HG03045 (cell line): ENCODE results near the gene EIF5A.

Experiments used
- ATAC-seq: cut with Tn5 transposase; IDR thresholded peaks from one replicate; pipeline ENCODE4 v1.9.1; 2021; ENCODE audit warnings: mild to moderate bottlenecking, moderate library complexity; ENCODE audit not compliant: unreplicated experiment

EIF5A gene

DNA sequence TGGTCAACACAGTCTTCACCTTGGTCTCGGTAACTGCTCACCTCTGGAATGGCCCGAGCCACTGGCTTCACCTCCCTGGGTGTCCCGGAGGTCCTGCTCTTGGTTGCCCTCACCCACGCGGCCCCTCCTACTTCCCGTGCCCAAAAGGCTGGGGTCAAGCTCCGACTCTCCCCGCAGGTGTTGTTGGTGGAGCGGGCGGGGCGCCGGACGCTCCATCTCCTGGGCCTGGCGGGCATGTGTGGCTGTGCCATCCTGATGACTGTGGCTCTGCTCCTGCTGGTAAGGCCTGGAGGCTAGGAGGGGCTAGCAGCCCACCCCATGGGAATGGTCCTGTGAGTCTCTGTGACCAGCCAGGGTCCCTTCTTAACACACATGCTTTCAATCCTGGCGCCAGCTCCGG lies 22.5 kb upstream of the EIF5A start:
- no peak for ATAC-seq

GRCh38 chr17:7285679-7286078 lies 21.7 kb upstream of the EIF5A start:
- ATAC-seq: no peak

DNA sequence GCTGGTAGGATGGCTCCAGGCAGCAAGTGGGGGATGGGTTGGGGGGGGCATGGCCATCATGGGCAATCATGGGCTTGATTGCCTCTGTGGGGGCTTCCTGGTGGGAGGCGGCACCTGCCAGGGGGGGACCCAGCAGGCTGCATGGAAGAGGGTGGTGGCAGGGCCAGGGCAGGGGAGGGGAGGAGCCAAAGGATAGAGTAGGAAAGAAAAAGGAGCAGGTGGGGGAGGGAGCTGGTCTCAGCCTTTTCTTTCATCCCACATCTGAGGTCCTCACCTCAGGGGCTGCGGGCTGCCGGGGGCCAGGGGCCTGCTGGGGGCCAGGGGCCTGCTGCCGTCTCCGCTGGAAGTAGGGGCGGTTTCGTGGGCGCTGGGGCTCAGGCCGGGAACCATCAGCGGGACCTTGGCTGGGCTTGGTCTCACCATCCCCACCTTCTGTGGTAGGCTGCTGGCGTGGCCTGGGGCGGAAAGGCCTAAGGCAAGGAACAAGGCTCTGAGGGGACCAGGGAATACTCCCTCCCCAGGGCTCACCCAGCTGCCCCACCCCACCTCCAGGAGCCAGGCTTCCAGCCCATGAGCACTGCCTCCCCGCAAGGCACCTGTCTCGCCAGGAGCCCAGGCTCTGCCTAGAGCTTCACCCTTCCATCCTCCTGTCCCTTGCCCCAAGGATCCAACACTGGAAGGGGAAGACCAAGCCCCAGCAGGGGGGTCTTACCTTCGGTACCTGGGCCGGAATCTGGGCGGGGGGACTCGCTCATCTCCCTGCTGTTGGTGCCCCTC lies 18.0 kb upstream of the EIF5A start:
- no peak for ATAC-seq

DNA sequence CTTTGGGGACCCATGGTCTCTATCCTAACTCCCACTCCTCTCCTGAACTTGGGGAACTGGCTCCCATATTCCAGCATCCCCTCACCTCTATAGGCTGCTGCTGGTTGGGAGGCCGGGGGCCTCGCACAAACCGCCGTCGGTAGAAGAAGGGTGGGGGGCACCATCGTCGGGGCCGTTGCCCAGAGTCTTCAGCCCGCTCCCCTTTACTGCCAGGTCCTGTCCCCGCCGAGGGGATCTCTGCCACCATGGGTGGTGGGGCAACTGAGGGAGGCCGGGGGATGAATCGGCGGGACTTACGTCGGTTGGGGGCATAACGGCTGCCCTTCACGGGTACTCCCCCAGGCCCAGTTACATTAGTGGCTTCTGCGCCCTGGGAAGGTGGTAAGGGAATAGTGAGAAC lies 17.3 kb upstream of the EIF5A start:
- ATAC-seq: no peak

DNA sequence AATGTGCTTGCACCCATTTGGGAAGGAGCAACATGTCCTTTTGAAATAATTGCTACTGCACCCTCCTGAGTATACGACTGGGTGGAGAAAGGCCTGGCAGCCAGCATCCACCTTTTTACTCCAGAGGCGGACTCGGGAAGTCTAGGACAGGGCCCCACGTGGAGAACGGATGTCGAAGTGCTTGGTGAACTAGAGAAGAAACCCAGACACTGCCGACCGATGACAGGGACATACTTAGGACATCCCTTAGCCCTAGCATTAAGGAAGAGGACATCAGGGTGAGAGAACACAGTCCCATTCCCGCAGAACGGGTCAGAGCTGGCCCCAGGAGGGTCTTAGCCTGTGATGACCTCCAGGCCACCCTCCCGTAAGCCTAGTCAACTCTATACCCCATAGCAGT lies 16.7 kb upstream of the EIF5A start:
- ATAC-seq: no peak

GRCh38 chr17:7292194-7292593 lies 15.2 kb upstream of the EIF5A start:
- ATAC-seq: no peak

DNA sequence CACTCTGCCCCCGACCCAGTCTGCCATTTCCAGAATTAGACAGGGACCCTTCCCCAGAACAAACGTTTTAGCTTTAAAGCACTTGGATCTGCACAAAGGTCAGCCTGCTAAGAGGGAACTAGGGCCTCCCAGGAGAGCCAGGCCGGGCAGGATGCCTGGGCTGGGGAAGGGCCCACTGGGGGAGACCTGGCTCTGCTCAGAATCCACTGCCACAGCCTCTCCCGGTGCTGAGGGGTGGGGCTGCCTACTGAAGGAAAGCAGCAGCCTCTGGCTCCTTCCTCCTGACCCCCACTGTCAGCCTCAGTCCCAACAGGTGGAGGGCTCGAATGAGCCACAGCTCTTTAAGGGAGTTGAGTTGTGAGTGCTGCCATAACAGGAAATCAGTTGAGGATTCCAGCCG lies 14.7 kb upstream of the EIF5A start:
- no peak for ATAC-seq

DNA sequence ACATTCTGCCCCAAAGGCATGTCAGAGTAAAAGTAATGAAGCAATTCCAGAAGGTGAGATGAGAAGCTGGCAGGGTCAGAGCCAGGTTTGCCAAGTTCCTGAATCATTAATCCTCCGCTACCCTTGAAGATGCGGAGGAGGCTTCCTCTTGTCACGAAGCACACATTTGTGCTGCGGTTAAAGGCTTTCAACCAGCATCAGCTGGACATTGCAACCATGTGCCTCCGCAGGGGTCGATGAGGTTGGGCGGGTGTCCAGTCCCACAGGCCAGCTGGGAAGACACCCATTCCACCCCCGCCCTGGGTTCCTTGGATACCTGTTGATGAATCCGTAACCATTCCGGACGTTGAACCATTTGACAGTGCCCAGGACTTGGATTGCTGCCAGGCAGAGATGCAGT lies 14.3 kb upstream of the EIF5A start:
- ATAC-seq: no peak

- ATAC-seq: no peak
Observed at GRCh38 chr17:7293816-7294613, 13.4 kb upstream of the EIF5A start.

- peak; percentile 57 for ATAC-seq
Observed at GRCh38 chr17:7294614-7295153, 12.7 kb upstream of the EIF5A start, which contains the start of gene YBX2. YBX2 (minus strand) TSS chr17:7294639; CDS start chr17:7294500, 139 bp downstream.

GRCh38 chr17:7295230-7296180 lies 11.9 kb upstream of the EIF5A start:
- no peak for ATAC-seq

DNA sequence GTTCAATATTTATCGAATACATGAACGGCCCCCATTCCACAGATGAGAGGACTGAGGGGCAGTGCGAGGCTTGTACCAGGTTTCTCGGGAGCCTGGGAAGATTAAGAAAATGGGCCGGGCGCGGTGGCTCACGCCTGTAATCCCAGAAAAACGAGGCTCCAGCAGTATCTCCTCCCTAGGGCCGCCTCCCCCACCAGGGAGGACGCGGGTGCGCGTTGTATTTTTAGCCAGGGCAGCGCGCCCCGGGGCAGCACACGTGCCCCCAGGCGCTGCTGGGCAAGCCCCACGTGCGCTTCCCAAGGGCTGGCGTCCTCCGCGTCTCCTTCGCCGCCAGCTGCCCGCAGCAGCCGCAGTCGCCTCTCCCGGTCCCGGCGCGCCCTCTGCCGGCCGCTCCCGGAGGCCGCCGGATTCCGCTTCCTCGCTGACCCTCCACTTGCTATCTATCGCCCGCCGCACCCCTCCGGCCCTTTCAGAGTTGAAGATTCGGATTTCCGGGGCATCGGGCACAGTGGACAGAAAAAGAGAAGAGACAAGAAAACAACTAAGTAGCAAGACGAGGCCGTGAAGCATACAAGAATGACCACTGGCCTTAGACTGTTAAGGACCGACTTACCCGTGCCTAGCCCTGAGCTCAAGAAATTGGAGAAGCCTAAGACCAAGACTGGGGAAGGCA lies 11.1 kb upstream of the EIF5A start:
- no peak for ATAC-seq

DNA sequence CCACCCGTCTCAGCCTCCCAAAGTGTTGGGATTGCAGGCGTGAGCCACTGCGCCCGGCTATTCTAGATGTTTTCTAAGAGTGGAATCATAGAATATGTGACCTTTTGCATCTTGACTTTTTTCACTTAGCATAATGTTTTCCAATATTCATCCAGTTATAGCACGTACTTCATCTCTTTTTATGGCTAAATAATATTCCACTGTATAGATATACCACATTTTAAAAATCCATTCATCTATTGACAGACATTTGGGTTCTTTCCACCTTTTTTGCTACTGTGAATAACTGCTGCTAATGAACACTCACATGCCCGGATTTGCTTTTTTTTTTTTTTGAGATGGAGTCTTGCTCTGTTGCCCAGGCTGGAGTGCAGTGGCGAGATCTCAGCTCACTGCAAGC lies 3.2 kb upstream of the EIF5A start:
- no peak for ATAC-seq

GRCh38 chr17:7307686-7308624 lies 527 bp downstream of the EIF5A start:
- ATAC-seq: peak; percentile 6

DNA sequence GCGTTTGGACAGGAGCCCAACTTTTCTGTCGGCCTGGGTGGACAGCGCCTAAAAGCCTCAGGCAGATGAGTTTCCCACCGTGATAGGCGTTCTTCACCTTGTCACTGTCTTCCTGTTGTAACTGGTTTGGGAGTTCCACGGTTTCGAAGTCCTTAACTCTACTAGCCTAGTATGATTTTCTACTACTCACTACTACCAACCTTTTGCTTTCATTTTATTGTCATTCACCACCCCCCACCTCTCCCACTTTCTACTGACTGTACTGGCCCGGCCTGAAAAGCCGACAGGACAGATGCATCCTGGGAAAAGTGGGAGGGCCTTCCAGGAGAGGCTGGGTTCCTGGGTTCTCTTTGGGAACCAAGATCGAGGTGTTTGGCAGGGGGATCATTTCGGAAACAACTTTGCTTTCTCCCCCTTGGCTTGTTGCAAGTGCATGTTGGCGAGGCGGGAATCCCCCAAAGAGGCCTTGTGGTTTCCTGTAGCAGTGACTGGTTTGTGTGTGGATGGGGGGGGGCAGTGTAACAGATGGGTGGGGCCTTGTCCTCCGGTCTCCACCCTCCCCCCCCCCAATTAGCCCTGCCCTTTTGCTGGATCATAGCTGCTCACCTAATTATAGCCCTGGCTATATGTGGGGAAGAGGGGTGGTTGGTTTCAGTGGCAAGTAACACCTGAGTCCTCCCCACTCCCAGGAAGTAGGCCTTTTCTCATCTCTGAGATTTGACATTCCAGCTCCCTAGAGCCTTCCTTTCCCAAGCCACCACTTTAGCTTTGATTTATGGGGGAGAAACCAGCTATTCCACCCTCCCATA lies 1.4 kb downstream of the EIF5A start:
- no peak for ATAC-seq

- no peak for ATAC-seq
Observed at GRCh38 chr17:7309628-7310027, 2.2 kb downstream of the EIF5A start.

DNA sequence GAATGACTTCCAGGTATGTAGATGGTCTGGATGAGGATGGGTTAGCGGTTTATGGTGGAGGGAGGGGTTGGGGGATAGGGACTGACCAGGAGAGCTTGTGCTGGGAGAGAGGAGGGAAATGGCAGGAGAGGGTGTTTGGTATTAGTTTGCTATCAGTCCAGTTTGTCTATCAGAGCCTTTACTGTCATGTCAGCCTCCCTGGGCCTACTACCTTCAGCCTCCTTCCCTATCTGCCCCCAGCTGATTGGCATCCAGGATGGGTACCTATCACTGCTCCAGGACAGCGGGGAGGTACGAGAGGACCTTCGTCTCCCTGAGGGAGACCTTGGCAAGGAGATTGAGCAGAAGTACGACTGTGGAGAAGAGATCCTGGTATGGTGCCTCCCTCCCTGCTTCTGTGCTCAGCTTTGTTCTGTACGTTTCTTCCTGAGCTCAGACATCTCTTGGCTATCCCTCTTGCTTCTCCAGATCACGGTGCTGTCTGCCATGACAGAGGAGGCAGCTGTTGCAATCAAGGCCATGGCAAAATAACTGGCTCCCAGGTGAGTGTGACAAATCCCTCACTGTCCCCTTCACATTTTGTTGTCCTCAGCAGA lies 3.8 kb downstream of the EIF5A start:
- no peak for ATAC-seq
